ENCODE measurements around the gene SPEF2. TPM values are rescaled to one million over a fixed set of nuclear protein-coding genes. Genes with fewer than 3 reads are reported as not detected.
A peak's percentile ranks its signal among the peaks of the same experiment; 100 is the strongest.

The SPEF2 gene
- total RNA-seq, 2 experiments from 2014 or later: 0.03 TPM; not detected in 1

DNA sequence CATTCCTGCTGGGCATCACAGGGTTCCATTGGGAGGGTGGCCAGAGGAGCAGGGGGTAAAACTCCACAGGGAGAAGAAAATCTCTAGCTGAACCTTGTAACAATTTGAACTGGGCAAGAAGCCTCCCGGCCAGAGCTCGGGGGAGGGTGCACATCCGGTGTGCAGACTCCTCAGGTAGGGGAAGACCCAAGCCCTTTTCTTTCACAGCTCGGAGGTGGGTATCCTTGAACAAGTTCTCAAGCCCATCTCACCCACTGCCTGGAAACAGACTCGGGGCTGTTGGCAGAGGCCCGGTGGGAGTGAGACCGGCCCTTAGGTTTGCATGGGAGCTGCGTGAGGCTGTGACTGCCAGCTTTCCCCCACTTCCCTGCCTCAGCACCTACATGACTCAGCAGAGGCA, 127.5 kb downstream of the SPEF2 start:
- TF ChIP-seq CTCF (conservative IDR thresholded peaks at IDR 0.05; ENCODE audit: low read length): no peak
- no peak for TF ChIP-seq EZH2phosphoT487 (IDR thresholded peaks at IDR 0.05; ENCODE audit: borderline replicate concordance, low read depth, low read length)
- Histone ChIP-seq H3K9me2 (ENCODE audit: insufficient read depth, low read length) (no peaks in the 10 kb centered on the region), H2AFZ (ENCODE audit: low read length) (no peak overlapping the region), H3K4me2 (ENCODE audit: low read length) (no peak overlapping the region), H3K27ac (ENCODE audit: low read depth, low read length, poor library complexity, severe bottlenecking) (no peak overlapping the region), H3K79me2 (ENCODE audit: insufficient read depth, low read depth, low read length) (no peaks in the 10 kb centered on the region), H3K9me3 (ENCODE audit: low read length) (0 out of 2 replicates have a peak, but pooled peaks cover 4% of the 10 kb centered on the region), H3K4me1 (ENCODE audit: insufficient read depth, low read length, poor library complexity, severe bottlenecking) (peaks cover 3% of the 10 kb centered on the region), H3K4me3 (ENCODE audit: low read depth, low read length, poor library complexity, severe bottlenecking) (no peak overlapping the region), H4K20me1 (ENCODE audit: insufficient read depth, low read length) (no peaks in the 10 kb centered on the region), H3K36me3 (ENCODE audit: insufficient read depth, low read length) (no peaks in the 10 kb centered on the region)
- DNase-seq (ENCODE audit: low spot score): no peak
- intact Hi-C loops (cut with micrococcal nuclease; ENCODE audit: unreplicated experiment): no loop called here
- ChIA-PET POLR2A (interaction anchor here (0.6 kb wide), 1 partner anchor 36 kb away, joined by 3 read pairs; no protein-coding TSS in a partner anchor), CTCF (ENCODE audit: unreplicated experiment) (no interaction called here)
- no TSS peak for BruUV-seq (replicated peaks)

GRCh38 chr5:35745660-35746059, 128.0 kb downstream of the SPEF2 start:
- Histone ChIP-seq H3K4me2 (ENCODE audit: low read length) (no peak overlapping the region), H2AFZ (ENCODE audit: low read length) (0 out of 2 replicates have a peak overlapping the region, but pooled peaks have one; percentile 14), H3K36me3 (ENCODE audit: insufficient read depth, low read length) (no peaks in the 10 kb centered on the region), H3K27ac (ENCODE audit: low read depth, low read length, poor library complexity, severe bottlenecking) (no peak overlapping the region), H3K4me3 (ENCODE audit: low read depth, low read length, poor library complexity, severe bottlenecking) (no peak overlapping the region), H3K9me2 (ENCODE audit: insufficient read depth, low read length) (no peaks in the 10 kb centered on the region), H4K20me1 (ENCODE audit: insufficient read depth, low read length) (no peaks in the 10 kb centered on the region), H3K79me2 (ENCODE audit: insufficient read depth, low read depth, low read length) (no peaks in the 10 kb centered on the region), H3K9me3 (ENCODE audit: low read length) (0 out of 2 replicates have a peak, but pooled peaks cover 4% of the 10 kb centered on the region), H3K4me1 (ENCODE audit: insufficient read depth, low read length, poor library complexity, severe bottlenecking) (peaks cover 3% of the 10 kb centered on the region)
- DNase-seq (ENCODE audit: low spot score): peak; percentile 12
- CTCF ChIA-PET (ENCODE audit: unreplicated experiment): no interaction called here
- no peak for TF ChIP-seq EZH2phosphoT487 (IDR thresholded peaks at IDR 0.05; ENCODE audit: borderline replicate concordance, low read depth, low read length)
- no peak for TF ChIP-seq CTCF (conservative IDR thresholded peaks at IDR 0.05; ENCODE audit: low read length)
- POLR2A ChIA-PET: interaction anchor here (0.6 kb wide), 1 partner anchor 36 kb away, joined by 3 read pairs; no protein-coding TSS in a partner anchor
- BruUV-seq (replicated peaks): no TSS peak
- intact Hi-C loops (cut with micrococcal nuclease; ENCODE audit: unreplicated experiment): no loop called here

DNA sequence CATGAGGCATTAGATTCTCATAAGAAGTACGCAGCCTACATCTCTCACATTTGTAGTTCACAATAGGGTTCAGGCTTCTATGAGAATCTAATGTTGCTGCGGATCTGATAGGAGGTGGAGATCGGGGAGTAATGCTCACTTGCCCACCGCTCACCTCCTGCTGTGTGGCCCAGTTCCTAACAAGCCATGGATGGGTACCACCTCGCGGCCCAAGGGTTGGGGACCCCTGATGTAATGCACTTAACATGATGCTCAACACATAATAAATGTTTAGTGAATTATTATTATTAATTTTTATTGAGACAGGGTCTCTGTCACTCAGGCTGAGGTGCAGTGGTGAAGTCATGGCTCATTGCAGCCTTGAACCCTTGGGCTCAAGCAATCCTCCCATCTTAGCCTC, 134.3 kb downstream of the SPEF2 start:
- no peak for TF ChIP-seq CTCF (conservative IDR thresholded peaks at IDR 0.05; ENCODE audit: low read length)
- no peak for TF ChIP-seq EZH2phosphoT487 (IDR thresholded peaks at IDR 0.05; ENCODE audit: borderline replicate concordance, low read depth, low read length)
- intact Hi-C loops (cut with micrococcal nuclease; ENCODE audit: unreplicated experiment): no loop called here
- CTCF ChIA-PET (ENCODE audit: unreplicated experiment): no interaction called here

More for the DNA sequence above, 134.3 kb downstream of the SPEF2 start:
- no peak for DNase-seq (ENCODE audit: low spot score)
- Histone ChIP-seq H2AFZ (ENCODE audit: low read length) (no peak overlapping the region), H3K9me3 (ENCODE audit: low read length) (no peaks in the 10 kb centered on the region), H3K9me2 (ENCODE audit: insufficient read depth, low read length) (no peaks in the 10 kb centered on the region), H3K27ac (ENCODE audit: low read depth, low read length, poor library complexity, severe bottlenecking) (no peak overlapping the region), H3K4me3 (ENCODE audit: low read depth, low read length, poor library complexity, severe bottlenecking) (no peak overlapping the region), H3K4me2 (ENCODE audit: low read length) (no peak overlapping the region), H3K79me2 (ENCODE audit: insufficient read depth, low read depth, low read length) (no peaks in the 10 kb centered on the region), H3K4me1 (ENCODE audit: insufficient read depth, low read length, poor library complexity, severe bottlenecking) (peaks cover 3% of the 10 kb centered on the region), H4K20me1 (ENCODE audit: insufficient read depth, low read length) (no peaks in the 10 kb centered on the region), H3K36me3 (ENCODE audit: insufficient read depth, low read length) (no peaks in the 10 kb centered on the region)
- POLR2A ChIA-PET: no interaction called here
- BruUV-seq (replicated peaks): no TSS peak
